ENCODE results near the gene KYNU. TPM values are rescaled to one million over a fixed set of nuclear protein-coding genes. Genes with fewer than 3 reads are reported as not detected.
"Not testable (repeated sequence)": the region's sequence is repeated elsewhere in the genome, so short reads cannot be mapped to it uniquely, and the experiment has no call there.

The KYNU gene
- total RNA-seq, 1 donor from 2014 or later = not detected

GRCh38 chr2:142881619-142882018, 4.2 kb downstream of the KYNU start:
- H3K27me3 Mint-ChIP-seq = no peaks in the 10 kb centered on the region
- H3K9me3 Mint-ChIP-seq (ENCODE audit: low read depth) = peaks cover 3% of the 10 kb centered on the region
- H3K36me3 Mint-ChIP-seq (ENCODE audit: insufficient read depth) = peaks cover 1% of the 10 kb centered on the region
- no peak for TF ChIP-seq CTCF (IDR thresholded peaks at IDR 0.05; ENCODE audit: unreplicated experiment)
- peaks cover 3% of the 10 kb centered on the region for H3K4me1 Mint-ChIP-seq (ENCODE audit: low read depth)
- no peak overlapping the region for H3K27ac Mint-ChIP-seq
- DNase-seq (ENCODE audit: low spot score, unreplicated experiment) = no peak
- no peak overlapping the region for H3K4me3 Mint-ChIP-seq (ENCODE audit: low read depth)

- not testable (repeated sequence) for H3K9me3 Mint-ChIP-seq (ENCODE audit: low read depth); H3K27ac Mint-ChIP-seq; H3K4me3 Mint-ChIP-seq (ENCODE audit: low read depth)
Observed at GRCh38 chr2:142882500-142882899, 5.0 kb downstream of the KYNU start.

GRCh38 chr2:142883526-142883925, 6.1 kb downstream of the KYNU start:
- no peak for TF ChIP-seq CTCF (IDR thresholded peaks at IDR 0.05; ENCODE audit: unreplicated experiment)
- Mint-ChIP-seq H3K9me3 (ENCODE audit: low read depth) (peaks cover 6% of the 10 kb centered on the region), H3K27ac (no peak overlapping the region), H3K4me1 (ENCODE audit: low read depth) (no peaks in the 10 kb centered on the region), H3K36me3 (ENCODE audit: insufficient read depth) (peaks cover 1% of the 10 kb centered on the region), H3K4me3 (ENCODE audit: low read depth) (no peak overlapping the region), H3K27me3 (no peaks in the 10 kb centered on the region)
- DNase-seq (ENCODE audit: low spot score, unreplicated experiment) = no peak

More at GRCh38 chr2:142882500-142882899, 5.0 kb downstream of the KYNU start:
- not testable (repeated sequence) for H3K36me3 Mint-ChIP-seq (ENCODE audit: insufficient read depth); H3K4me1 Mint-ChIP-seq (ENCODE audit: low read depth); DNase-seq (ENCODE audit: low spot score, unreplicated experiment); H3K27me3 Mint-ChIP-seq

- Mint-ChIP-seq H3K36me3 (ENCODE audit: insufficient read depth) (peaks cover 1% of the 10 kb centered on the region), H3K4me1 (ENCODE audit: low read depth) (no peaks in the 10 kb centered on the region), H3K27ac (no peak overlapping the region), H3K4me3 (ENCODE audit: low read depth) (no peak overlapping the region), H3K27me3 (no peaks in the 10 kb centered on the region), H3K9me3 (ENCODE audit: low read depth) (peaks cover 6% of the 10 kb centered on the region)
- DNase-seq (ENCODE audit: low spot score, unreplicated experiment) = no peak
- no peak for TF ChIP-seq CTCF (IDR thresholded peaks at IDR 0.05; ENCODE audit: unreplicated experiment)
Observed at GRCh38 chr2:142885543-142885942, 8.1 kb downstream of the KYNU start.

GRCh38 chr2:142892715-142893114, 15.3 kb downstream of the KYNU start:
- Mint-ChIP-seq H3K27me3 (no peaks in the 10 kb centered on the region), H3K27ac (no peak overlapping the region), H3K4me1 (ENCODE audit: low read depth) (peaks cover 6% of the 10 kb centered on the region), H3K36me3 (ENCODE audit: insufficient read depth) (no peaks in the 10 kb centered on the region), H3K9me3 (ENCODE audit: low read depth) (no peaks in the 10 kb centered on the region), H3K4me3 (ENCODE audit: low read depth) (no peak overlapping the region)
- no peak for DNase-seq (ENCODE audit: low spot score, unreplicated experiment)
- no peak for TF ChIP-seq CTCF (IDR thresholded peaks at IDR 0.05; ENCODE audit: unreplicated experiment)

- Mint-ChIP-seq H3K27me3 (no peaks in the 10 kb centered on the region), H3K36me3 (ENCODE audit: insufficient read depth) (no peaks in the 10 kb centered on the region), H3K4me1 (ENCODE audit: low read depth) (peaks cover 6% of the 10 kb centered on the region), H3K4me3 (ENCODE audit: low read depth) (no peak overlapping the region), H3K9me3 (ENCODE audit: low read depth) (no peaks in the 10 kb centered on the region), H3K27ac (no peak overlapping the region)
- DNase-seq (ENCODE audit: low spot score, unreplicated experiment) = no peak
- TF ChIP-seq CTCF (IDR thresholded peaks at IDR 0.05; ENCODE audit: unreplicated experiment) = no peak
Observed at GRCh38 chr2:142893241-142893640, 15.8 kb downstream of the KYNU start.
